ENCODE results near the gene RGS9.
"Not testable (repeated sequence)": the region's sequence is repeated elsewhere in the genome, so short reads cannot be mapped to it uniquely, and the experiment has no call there.

RGS9 gene

DNA sequence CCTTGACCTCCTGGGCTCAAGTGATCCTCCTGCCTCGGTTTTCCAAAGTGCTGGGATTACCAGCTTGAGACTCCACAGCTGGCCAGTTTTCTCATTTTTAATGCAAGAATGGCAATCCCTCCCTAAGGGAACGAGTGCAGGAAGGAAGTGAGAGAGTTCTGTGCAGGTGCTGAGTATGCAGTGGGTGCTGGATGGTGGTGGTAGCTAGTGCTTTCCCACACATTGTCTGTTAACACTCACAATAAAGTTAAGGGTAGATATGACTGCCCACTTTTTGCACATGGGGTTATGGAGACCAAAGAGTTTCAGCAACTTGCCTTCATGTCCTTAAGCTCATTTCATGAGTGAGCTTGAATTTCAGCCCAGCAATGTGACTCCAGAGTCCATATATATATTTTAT, 18.5 kb downstream of the RGS9 start:
- no peak for FAIRE-seq
- DNase-seq (ENCODE audit: low spot score), result no peak

DNA sequence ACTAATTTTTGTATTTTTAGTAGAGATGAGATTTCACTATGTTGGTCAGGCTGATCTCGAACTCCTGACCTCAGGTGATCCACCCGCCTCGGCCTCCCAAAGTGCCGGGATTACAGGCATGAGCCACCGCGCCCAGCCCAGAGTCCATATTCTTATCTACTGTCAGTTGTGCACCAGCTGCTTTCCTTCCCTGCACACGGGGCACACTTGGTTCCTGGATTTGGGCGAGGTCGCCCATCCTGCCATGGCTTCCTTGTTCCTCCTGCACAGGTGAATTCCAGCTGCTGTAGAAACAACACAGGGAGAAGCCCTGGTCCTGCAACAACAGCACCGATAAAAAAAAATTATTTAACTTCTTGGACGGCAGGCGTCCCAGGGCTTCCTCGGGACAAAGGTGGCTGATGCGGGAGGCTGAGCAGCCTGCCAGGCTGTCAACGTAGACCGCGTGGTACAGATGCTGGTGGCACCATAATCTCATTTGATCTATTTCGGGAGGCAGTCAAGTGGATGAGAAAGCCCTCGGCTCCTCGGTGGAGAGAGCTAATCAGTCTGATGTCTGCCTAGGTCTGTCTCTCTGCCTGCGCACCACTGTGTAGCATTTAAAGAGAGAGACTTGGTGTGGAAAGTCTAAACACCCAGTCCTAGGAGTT, 19.1 kb downstream of the RGS9 start:
- DNase-seq (ENCODE audit: low spot score) (no peak), FAIRE-seq (no peak)

DNA sequence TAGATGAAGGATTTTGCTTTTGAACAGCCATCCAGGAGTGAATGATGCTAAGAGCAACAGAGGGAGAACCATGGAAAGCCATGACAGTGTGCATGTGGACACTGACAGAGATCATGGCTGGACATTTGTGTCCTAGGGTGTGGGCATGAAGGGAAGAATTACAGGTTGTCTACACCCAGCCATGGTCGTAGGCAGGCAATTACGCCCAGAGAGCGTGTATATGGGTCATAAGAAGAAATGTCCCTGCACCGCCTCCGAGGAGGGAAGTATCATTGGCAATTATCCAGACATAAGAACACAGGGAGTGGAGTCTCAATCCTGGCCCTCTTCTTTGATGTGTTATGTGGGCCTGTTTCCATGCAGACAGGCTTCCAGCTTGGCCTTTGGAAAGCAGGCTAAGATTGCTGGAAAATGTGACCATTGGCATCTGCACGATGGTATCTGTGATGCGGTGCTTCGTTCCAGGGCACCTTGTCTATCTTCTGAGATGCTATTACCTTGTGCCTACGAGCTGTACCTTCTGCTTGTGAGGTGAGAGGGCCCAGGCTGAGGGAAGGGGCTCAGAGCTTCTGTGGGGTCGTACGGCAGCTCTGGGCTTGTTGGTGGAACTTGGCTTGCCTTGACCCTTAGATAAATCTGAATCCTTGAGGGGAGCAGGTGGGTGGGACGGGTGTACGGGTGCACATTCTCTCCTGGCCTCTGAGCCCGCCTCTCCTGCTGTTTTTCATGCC, 19.8 kb downstream of the RGS9 start:
- DNase-seq (ENCODE audit: low spot score), result no peak
- no peak for FAIRE-seq

DNA sequence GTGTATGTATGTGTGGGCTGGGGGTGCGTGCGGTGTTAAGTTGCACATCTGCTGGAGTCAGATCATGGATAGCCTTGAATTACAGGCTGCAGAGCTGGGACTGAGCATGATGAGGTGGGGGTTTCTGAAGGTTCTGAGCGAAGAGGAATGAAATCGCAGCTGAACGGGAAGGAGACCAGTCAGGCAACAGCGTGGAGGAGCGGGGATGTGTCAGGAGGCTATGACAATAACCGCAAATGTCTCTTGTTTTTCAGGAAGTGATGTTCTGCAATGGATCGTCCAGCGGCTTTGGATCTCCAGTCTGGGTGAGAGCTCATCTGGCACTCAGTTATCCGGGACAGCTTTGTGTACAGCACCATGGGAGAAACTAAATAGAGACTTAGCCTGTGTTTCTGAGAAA, 20.9 kb downstream of the RGS9 start:
- DNase-seq (ENCODE audit: low spot score) (no peak), FAIRE-seq (no peak)

DNA sequence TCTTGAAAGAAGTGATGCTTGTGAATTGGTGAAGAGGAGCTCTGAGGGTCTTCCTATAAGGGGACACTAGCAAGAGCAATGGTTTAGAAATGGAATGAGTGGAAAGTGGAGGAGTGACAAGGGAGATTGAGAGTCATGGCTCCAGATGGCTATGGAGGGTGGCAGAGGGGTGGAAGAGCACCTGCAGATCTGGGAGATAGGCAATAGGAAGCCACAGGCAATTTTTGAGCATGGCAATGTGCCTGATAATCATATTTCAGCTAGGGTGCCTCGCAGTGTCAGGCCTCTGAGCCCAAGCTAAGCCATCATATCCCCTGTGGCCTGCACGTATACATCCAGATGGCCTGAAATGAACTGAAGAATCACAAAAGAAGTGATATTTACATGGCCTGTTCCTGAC, 21.5 kb downstream of the RGS9 start:
- DNase-seq (ENCODE audit: low spot score) (no peak), FAIRE-seq (no peak)

DNA sequence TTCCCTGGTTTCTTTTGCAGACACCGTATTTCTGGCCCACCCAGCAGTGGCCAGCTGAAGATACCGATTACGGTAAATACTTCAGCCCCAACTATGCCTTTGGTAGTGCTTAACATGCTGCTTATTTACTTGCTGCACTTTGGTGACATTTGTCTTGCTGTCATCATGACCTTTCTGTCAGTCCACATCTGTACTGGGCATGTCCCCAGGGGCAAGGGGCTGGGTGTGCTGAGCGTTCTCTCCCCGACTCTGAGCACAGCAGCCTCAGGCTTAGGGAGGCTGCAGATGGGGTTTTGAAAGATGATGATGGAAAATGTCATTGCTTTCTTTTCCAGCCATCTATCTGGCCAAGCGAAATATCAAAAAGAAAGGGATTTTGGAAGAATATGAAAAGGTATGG, 23.3 kb downstream of the RGS9 start:
- no peak for FAIRE-seq
- no peak for DNase-seq (ENCODE audit: low spot score)

DNA sequence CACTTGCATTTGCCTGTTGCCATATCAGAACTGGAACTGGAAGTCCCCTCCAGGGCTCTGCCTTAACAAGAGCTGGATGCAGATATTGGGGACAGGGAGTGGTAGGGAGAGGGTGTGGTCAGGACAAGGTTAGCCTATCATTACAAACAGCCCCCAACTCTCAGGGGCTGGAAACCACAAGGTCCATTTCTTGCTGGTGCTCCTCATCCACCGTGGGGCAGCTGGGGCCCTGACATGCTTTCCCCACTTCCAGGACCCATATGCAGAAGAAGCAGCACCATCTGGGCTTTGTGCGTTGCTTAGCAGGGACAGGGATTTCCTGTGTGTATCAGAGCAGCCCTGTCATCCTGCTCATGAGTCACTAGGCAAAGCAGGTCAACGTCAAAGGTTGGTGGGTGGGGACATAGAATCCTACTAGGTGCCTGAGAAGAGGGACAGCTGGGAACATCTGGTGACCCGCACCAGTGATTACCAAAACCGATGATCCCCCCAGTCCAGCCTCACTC, 26.9 kb downstream of the RGS9 start:
- no peak for FAIRE-seq

DNA sequence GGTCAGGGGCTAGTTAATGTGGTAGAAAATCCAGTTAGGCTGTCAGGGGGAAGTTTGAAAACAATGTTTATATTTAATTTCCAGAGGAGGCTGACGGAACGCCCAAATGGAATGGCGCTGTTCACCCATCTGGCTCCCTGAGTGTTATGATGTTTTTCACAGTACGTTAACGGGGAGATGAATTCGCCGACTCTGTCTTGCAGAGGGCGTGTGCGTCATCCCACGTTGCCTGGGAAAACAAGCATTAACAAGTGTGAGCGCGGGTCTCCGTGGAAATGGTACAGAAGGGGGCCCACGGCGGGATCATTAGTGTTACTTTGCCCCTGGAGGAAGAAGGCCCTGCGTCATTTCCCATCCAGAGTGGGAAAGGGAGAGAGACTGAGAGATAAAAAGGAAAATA, 29.6 kb downstream of the RGS9 start:
- FAIRE-seq (no peak), DNase-seq (ENCODE audit: low spot score) (no peak)

More for the DNA sequence above, 26.9 kb downstream of the RGS9 start:
- peak; percentile 64 for DNase-seq (ENCODE audit: low spot score)

DNA sequence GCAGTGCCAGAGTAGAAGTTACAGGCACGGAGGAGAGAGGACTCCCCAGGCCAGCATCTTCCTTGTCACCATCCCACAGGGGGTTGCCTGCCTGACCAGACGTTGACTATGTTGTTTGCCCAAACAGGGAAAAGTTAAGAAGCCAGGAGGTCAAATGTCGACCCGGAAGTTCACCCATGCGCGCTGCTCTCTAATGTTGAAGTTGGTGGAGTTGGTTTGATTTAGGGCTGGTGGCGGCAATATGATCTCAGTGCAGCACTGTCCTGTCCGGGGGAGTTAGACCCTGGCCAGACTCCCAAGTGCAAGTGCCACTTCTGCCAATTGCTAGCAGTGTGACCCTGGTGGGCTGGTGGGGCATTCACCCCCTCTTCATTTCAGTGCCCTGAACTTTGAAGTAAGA, 30.4 kb downstream of the RGS9 start:
- FAIRE-seq, result no peak
- DNase-seq (ENCODE audit: low spot score), result no peak

DNA sequence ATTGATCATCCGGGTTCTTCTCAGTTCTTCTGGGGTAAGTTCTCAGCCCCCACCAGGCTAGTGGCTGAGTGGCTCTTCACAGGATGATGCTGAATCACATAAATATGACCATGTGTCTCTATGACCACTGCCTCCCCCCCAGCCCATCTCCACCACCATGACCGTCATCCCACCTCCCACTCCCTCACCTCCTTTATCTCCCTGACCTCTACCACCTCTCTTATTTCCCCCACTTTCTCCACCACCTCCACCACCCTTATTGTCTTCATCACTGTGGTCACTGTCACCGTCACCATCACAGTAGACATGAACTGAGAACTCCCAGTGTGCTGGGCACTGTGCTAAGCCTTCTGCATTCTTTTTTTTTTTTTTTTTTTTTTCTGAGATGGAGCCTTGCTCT, 32.5 kb downstream of the RGS9 start:
- no peak for DNase-seq (ENCODE audit: low spot score)
- no peak for FAIRE-seq

DNA sequence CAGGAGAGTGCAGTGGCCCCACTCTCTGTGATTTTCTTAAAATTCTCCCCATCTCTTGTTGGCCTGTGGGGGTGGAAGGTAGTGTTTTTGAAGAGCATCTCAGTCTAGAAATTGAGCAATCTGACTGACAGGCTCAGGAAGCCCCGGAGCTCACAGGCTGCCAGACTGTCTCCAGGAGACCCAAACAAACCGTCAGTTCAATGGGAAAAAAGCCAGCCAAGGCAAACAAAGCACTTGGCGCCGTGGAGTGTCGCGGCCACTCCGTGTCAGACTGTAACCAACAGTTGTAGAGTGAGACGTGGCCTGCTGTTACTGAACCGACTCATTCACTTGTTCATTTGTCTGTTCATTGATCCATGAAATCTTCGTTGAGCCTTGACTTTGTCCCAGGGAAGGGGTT, 33.7 kb downstream of the RGS9 start:
- FAIRE-seq (no peak), DNase-seq (ENCODE audit: low spot score) (peak; percentile 39)

DNA sequence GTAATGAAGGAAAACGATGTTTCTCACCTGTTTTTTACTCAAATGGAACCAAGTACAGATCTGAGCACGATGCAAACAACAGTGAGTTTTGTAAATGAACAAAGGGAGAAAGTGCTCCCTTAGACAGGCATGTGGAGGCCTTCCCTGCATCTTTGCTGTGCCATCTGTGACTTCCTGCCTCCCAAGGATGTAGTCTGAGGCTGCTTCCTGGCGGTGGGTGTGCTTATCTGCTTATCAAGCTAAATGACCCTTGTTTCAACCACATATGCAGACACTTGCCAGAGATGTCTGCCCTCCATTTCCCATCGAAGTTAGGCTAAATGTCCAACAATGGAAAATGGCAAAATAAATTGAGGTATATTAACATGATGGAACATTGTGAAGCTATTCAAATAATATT, 34.6 kb downstream of the RGS9 start:
- FAIRE-seq, result no peak

DNA sequence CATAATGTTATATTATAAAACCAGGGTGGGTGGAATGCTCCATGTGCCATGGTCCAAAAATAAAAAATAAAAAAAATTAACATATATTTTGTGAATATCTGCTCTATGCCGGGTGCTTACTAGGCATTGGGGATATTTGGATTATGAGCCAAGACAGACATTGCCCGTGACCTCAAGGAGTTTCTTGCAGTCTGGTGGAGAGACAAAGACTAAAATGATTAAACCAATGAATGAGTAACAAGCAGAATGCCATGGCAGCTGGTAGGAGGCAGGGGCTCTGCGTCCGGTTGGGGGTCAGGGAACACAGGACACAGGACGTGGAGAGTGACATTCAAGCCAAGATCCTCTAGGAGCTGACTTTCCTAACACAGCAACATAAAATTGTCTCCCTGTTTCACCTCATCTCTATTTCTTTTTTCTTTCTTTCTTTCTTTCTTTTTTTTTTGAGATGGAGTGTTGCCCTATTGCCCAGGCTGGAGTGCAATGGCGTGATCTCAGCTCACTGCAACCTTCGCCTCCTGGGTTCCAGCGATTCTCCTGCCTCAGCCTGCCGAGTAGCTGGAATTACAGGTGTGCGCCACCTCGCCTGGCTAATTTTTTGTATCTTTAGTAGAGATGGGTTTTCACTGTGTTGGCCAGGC, 35.4 kb downstream of the RGS9 start:
- no peak for FAIRE-seq

More for the DNA sequence above, 34.6 kb downstream of the RGS9 start:
- DNase-seq (ENCODE audit: low spot score), result no peak

DNA sequence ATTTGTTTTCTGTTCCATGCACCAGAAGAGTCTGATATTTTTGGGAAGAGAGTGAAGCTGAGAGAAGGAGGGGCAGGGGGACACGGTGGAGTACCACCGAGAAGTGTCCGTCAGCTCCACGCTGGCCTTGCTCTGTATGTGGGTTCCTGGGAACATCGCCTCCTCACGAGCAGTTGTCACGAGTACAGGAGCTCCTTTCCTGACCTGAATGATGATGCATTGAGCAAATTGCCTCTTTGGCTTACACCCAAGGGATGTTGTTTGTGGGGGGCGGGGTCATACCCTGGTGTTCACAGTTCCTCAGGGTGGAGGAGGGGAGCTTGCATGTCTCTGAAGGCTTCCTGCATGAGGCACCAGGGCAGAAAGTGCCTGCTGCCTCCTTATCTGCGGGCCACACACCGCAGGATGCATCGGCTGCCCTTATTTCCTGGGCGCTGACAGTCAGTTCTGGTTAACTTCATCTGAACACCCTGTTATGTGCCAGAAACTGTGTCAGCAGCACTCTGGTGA, 36.2 kb downstream of the RGS9 start:
- DNase-seq (ENCODE audit: low spot score) (peak; percentile 78), FAIRE-seq (no peak)

More for the DNA sequence above, 35.4 kb downstream of the RGS9 start:
- peak; percentile 8 for DNase-seq (ENCODE audit: low spot score)

DNA sequence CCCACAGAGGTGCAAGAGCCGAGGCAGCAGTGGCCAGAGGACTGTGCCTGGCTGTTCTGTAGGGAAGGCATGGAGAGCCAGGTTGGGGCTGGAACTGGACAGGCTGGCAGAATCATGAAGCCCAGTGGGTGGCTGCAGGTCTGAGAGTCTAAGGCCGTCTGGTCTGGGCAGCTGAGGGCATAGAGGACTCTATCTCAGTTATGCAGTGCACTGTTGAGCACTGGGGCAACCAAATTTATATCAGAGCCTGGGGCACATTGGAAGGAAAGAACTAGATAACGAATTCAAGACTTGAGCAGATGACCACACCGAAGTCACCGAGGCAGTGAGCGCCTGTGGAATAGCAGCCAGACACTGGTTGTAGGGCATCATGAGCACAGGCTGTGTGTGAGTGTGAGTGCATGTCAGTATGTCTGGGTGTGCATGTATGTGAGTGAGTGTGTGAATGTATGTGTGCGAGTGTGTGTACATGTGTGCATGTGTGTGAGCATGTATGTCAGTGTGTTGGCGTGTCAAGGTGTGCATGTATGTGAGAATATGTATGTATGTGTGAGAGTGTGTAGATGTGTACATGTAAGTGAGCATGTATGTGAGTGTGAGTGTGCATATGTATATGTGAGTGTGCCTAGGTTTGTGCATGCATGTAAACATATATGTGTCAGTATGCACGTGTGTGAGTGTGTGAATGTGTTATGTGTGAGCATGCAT, 37.0 kb downstream of the RGS9 start:
- DNase-seq (ENCODE audit: low spot score), result no peak
- FAIRE-seq, result no peak

DNA sequence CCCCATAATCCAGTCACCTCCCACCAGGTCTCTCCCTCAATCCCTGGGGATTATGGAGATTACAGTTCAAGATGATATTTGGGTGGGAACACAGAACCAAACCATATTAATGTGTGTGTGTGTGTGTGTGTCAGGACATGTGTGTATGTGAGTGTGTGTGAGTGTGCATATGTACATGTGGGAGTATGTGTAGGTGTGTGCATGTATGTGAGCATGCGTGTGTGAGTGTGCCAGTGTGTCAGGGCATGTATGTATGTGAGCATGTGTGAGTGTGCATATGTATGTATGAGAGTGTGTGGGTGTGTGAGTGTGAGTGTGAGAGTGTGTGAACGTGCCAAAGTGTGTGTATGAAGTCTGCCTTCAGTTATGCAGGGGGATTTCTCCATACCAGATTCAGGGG, 37.8 kb downstream of the RGS9 start:
- FAIRE-seq, result no peak
- DNase-seq (ENCODE audit: low spot score), result no peak

DNA sequence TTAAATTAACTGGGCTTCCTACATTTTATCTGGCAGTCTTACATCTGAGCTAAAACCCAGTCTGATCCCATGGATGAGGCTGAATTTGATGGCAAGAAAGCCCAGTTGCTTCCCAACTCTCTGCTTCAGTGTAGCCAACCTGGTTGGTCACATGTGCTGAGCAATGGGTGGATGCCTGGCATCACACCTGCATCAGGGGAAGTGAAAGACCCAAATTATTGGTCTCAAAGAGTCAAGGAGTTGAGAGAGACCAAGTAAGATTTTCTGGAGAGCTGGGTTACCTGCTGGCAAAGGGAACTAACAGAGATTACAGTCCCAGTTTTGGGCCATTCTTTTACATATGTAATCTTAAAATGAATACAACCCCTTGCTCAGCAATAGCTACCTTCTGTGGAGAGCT, 38.8 kb downstream of the RGS9 start:
- DNase-seq (ENCODE audit: low spot score) (no peak), FAIRE-seq (no peak)

DNA sequence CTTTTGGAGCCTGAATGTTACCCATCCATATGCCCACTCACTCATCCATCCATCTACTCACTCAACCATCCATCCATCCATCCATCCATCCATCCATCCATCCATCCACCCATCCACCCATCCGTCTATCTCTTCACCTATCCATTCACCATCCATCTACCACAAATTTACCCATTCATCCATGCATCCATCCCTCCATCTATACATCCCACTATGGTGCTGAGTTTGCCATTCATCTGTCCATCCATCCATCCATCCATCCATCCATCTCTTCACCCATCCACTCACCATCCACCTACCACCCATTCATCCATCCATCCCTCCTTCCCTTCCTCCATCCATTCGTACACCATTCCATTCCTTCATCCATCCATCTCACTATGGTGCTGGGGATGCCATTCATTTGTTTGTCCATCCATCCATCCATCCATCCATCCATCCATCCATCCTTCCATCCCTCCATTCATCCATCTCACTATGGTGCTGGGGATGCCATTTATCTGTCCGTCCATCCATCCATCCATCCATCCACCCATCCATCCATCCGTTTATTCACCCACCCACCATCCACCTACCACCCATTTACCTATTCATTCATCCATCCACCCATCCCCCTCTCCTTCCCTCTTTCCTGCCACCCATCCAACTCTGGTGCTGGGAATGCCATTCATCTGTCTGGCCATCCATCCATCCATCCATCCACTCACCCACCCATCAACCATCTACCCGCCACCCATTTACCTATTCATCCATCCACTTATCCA, 39.7 kb downstream of the RGS9 start:
- no peak for DNase-seq (ENCODE audit: low spot score)
- FAIRE-seq, result no peak

DNA sequence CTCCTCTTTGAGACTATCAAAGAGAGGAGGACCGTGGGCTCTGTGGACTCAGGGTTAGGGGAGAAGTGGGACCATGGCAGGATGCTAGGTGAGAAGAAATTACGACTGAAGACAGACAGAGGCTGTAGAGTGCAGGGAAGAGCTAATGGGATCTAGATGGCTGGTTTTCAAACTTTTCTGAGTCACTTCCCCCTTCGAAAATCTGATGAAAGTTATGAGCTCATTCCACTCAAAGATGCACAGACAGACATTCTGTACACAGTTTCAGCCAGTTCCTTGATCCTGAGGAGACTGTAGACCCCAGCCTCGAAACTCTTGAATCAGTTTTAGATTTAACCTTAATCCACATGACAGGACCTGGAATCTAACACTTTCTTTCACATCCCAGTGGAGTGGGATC, 40.7 kb downstream of the RGS9 start:
- DNase-seq (ENCODE audit: low spot score) (peak; percentile 38), FAIRE-seq (no peak)

DNA sequence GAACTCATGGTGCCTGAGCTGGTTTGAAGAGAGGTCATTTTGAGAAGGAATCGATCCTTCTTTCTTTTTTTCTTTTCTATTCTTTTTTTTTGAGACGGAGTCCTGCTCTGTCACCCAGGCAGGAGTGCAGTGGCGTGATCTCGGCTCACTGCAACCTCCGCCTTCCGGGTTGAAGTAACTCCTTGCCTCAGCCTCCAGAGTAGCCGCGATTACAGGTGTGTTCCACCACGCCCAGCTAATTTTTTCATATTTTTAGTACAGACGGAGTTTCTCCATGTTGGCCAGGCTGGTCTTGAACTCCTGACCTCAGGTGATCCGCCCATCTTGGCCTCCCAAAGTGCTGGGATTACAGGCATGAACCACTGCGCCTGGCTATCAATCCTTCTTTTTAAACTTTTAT, 43.1 kb downstream of the RGS9 start:
- not testable (repeated sequence) for FAIRE-seq; DNase-seq (ENCODE audit: low spot score)

DNA sequence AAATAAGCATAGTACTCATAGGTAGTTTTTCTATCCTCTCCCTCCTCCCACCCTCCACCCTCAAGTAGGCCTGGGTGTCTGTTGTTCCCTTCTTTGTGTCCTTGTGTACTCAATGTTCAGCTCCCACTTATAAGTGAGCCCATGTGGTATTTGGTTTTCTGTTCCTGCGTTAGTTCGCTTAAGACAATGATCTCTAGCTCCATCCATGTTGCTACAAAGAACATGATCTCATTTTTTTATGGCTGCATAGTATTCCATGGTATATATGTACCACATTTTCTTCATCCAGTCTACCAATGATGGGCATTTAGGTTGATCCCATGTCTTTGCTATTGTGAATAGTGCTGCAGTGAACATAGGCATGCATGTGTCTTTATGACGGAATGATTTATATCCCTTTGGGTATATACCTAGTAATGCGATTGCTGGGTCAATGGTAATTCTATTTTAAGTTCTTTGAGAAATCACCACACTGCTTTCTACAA, 43.6 kb downstream of the RGS9 start:
- not testable (repeated sequence) for DNase-seq (ENCODE audit: low spot score); FAIRE-seq
